ENCODE results near the gene CA12. TPM values are rescaled to one million over a fixed set of nuclear protein-coding genes. Genes with fewer than 3 reads are reported as not detected.

The CA12 gene
- total and polyA plus RNA-seq, 9 of the 15 experiments (the other 6 are each of a cell fraction or from before 2014, with no cell fraction given), result 0.01 to 0.78 (median 0.15) TPM; not detected in 1

GRCh38 chr15:63345391-63345752 is 36.3 kb downstream of the CA12 start:
- Histone ChIP-seq H3K4me3 (no peak overlapping the region), H3K9me3 (replicated peaks; ENCODE audit: control insufficient read depth, insufficient read depth, low read depth, low read length) (no peaks in the 10 kb centered on the region), H3K27ac (ENCODE audit: extremely low read depth, low read depth, low read length) (no peak overlapping the region), H3K9me1 (ENCODE audit: control insufficient read depth, insufficient read depth, low read length) (no peaks in the 10 kb centered on the region), H4K20me1 (replicated peaks; ENCODE audit: control insufficient read depth, insufficient read depth, low read length) (no peaks in the 10 kb centered on the region), H2AFZ (ENCODE audit: low read depth, low read length) (no peak overlapping the region), H3K4me1 (replicated peaks in 1 of 2; ENCODE audit: control insufficient read depth in 2 of 2, insufficient read depth in 2 of 2, low read length in 2 of 2) (peaks cover 11 to 38% of the 10 kb centered on the region in 2 experiments), H3K79me2 (ENCODE audit: control insufficient read depth, insufficient read depth, low read length) (no peaks in the 10 kb centered on the region), H3K4me2 (ENCODE audit: insufficient read depth, low read length) (peak overlapping the region; percentile 70; the same call in 1 of the 2 replicates), H3K27me3 (ENCODE audit: control insufficient read depth in 2 of 2, insufficient read depth in 2 of 2, low read length in 2 of 2) (no peaks in the 10 kb centered on the region), H3K9ac (ENCODE audit: insufficient read depth in 1 of 2, low read depth in 2 of 2, low read length in 2 of 2) (0 out of 4 replicates have a peak overlapping the region, but pooled peaks of 1 of the 2 experiments have one; percentile 38), H3K36me3 (ENCODE audit: control insufficient read depth, insufficient read depth, low read length) (no peaks in the 10 kb centered on the region)
- TF ChIP-seq CCNT2 (IDR thresholded peaks at IDR 0.05; ENCODE audit: borderline replicate concordance, extremely low read depth, insufficient read length, low read depth, low read length) (no peak), ZNF253 (CRISPR knock-in tag; conservative IDR thresholded peaks at IDR 0.05) (no peak), SIN3A (IDR thresholded peaks at IDR 0.05; ENCODE audit: borderline replicate concordance in 2 of 2, control insufficient read depth in 1 of 2, low read depth in 2 of 2, low read length in 2 of 2) (no peak), GTF2A2 (tag; IDR thresholded peaks at IDR 0.05) (0 out of 2 replicates have a peak, but pooled peaks have one; percentile 13), HNRNPK (IDR thresholded peaks at IDR 0.05; ENCODE audit: low read depth, low read length, poor library complexity, severe bottlenecking) (no peak), MTA2 (IDR thresholded peaks at IDR 0.05; ENCODE audit: low read depth) (no peak), ZNF184 (CRISPR knock-in tag; IDR thresholded peaks at IDR 0.05) (no peak), RBFOX2 (IDR thresholded peaks at IDR 0.05; ENCODE audit: low read depth, low read length) (peak; percentile 40; the same call in 1 of the 2 replicates), ZNF146 (CRISPR knock-in tag; IDR thresholded peaks at IDR 0.05; ENCODE audit: unreplicated experiment) (no peak), ETS2 (tag; IDR thresholded peaks at IDR 0.05; ENCODE audit: borderline replicate concordance, poor library complexity, severe bottlenecking) (peak; percentile 22), ZEB2 (IDR thresholded peaks at IDR 0.05) (no peak)
- TF ChIP-seq, protein P1, sequence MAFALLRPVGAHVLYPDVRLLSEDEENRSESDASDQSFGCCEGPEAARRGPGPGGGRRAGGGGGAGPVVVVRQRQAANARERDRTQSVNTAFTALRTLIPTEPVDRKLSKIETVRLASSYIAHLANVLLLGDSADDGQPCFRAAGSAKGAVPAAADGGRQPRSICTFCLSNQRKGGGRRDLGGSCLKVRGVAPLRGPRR (CRISPR knock-in tag; IDR thresholded peaks at IDR 0.05), result no peak
- TF ChIP-seq, protein P2, sequence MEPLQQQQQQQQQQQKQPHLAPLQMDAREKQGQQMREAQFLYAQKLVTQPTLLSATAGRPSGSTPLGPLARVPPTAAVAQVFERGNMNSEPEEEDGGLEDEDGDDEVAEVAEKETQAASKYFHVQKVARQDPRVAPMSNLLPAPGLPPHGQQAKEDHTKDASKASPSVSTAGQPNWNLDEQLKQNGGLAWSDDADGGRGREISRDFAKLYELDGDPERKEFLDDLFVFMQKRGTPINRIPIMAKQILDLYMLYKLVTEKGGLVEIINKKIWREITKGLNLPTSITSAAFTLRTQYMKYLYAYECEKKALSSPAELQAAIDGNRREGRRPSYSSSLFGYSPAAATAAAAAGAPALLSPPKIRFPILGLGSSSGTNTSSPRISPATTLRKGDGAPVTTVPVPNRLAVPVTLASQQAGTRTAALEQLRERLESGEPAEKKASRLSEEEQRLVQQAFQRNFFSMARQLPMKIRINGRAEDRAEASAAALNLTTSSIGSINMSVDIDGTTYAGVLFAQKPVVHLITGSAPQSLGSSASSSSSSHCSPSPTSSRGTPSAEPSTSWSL (CRISPR knock-in tag; IDR thresholded peaks at IDR 0.05; ENCODE audit: borderline replicate concordance), result no peak
- TF ChIP-seq, protein P3, sequence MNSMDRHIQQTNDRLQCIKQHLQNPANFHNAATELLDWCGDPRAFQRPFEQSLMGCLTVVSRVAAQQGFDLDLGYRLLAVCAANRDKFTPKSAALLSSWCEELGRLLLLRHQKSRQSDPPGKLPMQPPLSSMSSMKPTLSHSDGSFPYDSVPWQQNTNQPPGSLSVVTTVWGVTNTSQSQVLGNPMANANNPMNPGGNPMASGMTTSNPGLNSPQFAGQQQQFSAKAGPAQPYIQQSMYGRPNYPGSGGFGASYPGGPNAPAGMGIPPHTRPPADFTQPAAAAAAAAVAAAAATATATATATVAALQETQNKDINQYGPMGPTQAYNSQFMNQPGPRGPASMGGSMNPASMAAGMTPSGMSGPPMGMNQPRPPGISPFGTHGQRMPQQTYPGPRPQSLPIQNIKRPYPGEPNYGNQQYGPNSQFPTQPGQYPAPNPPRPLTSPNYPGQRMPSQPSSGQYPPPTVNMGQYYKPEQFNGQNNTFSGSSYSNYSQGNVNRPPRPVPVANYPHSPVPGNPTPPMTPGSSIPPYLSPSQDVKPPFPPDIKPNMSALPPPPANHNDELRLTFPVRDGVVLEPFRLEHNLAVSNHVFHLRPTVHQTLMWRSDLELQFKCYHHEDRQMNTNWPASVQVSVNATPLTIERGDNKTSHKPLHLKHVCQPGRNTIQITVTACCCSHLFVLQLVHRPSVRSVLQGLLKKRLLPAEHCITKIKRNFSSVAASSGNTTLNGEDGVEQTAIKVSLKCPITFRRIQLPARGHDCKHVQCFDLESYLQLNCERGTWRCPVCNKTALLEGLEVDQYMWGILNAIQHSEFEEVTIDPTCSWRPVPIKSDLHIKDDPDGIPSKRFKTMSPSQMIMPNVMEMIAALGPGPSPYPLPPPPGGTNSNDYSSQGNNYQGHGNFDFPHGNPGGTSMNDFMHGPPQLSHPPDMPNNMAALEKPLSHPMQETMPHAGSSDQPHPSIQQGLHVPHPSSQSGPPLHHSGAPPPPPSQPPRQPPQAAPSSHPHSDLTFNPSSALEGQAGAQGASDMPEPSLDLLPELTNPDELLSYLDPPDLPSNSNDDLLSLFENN (IDR thresholded peaks at IDR 0.05; ENCODE audit: low read depth in 2 of 2, low read length in 2 of 2), result no peak
- in situ Hi-C loops (cut with MboI), result no loop called here
- FAIRE-seq (no peak), ATAC-seq (no peak; the same call in 2 of the 3 replicates), DNase-seq (ENCODE audit: extremely low read depth in 1 of 4, low spot score in 3 of 4) (no peak)
- 61% methylated on average over 14 of the region's 14 CpGs for WGBS (ENCODE audit: insufficient coverage, low coverage, missing lambda C conversion rate)
- BruUV-seq (replicated peaks), result no TSS peak
- ChIA-PET CTCF (ENCODE audit: low intra/inter-chr PET ratio) (no interaction called here), POLR2A (interaction anchor here (0.6 to 1.1 kb wide), 2 partner anchors 15 to 16 kb away, joined by 3 to 5 read pairs; no protein-coding TSS in a partner anchor)
- intact Hi-C loops (cut with micrococcal nuclease), result no loop called here
